HAP-1 (cell line): ENCODE data around the gene GLYAT.
"Not testable (repeated sequence)": the region's sequence is repeated elsewhere in the genome, so short reads cannot be mapped to it uniquely, and the experiment has no call there.

Source experiments
- DNase-seq, 2 experiments: peaks; one replicate each; pipeline ENCODE4 v3.0.0-alpha.2; 2016 to 2020; ENCODE audit warnings: low spot score in 2 of 2
- H3K27me3 ChIP-seq: fragments of 250-450 bp; sonication (Bioruptor Pico); 2 replicates; pipeline ENCODE4 v1.5.1; 2020; ENCODE audit warnings: low read depth, mild to moderate bottlenecking, moderate library complexity
- H3K36me3 ChIP-seq: fragments of 250-450 bp; sonication (Bioruptor Pico); replicated peaks from 2 replicates; pipeline ENCODE4 v1.5.1; 2020; ENCODE audit warnings: mild to moderate bottlenecking
- H3K4me1 ChIP-seq: fragments of 250-450 bp; sonication (Bioruptor Pico); 2 replicates; pipeline ENCODE4 v1.5.1; 2020; ENCODE audit warnings: mild to moderate bottlenecking
- H3K4me3 ChIP-seq: fragments of 250-450 bp; sonication (Bioruptor Pico); 2 replicates; pipeline ENCODE4 v1.5.1; 2020; ENCODE audit warnings: mild to moderate bottlenecking, moderate library complexity
- H3K9me3 ChIP-seq: fragments of 250-450 bp; sonication (Bioruptor Pico); 2 replicates; pipeline ENCODE4 v1.5.1; 2020; ENCODE audit warnings: mild to moderate bottlenecking, moderate library complexity
- in situ Hi-C: fragments of 300-500 bp; cut with MboI; formaldehyde crosslinking; loops from 3 replicates; pipeline ENCODE4 v1.14.3; 2020; ENCODE audit warnings: low sequenced_read_pairs, inconsistent platforms, mixed read lengths

GLYAT gene

GRCh38 chr11:58682660-58683059 lies 49.1 kb downstream of the GLYAT start:
- H3K4me1 ChIP-seq, DNase-seq, H3K36me3 ChIP-seq, in situ Hi-C loops, H3K9me3 ChIP-seq, H3K27me3 ChIP-seq, H3K4me3 ChIP-seq: not testable (repeated sequence)

- H3K4me3 ChIP-seq, DNase-seq, H3K27me3 ChIP-seq, H3K36me3 ChIP-seq, H3K4me1 ChIP-seq, H3K9me3 ChIP-seq: not testable (repeated sequence)
- in situ Hi-C loops, result loop anchor here (10.0 kb wide), 2 partner anchors 107 to 227 kb away; no protein-coding TSS in a partner anchor
Measured at GRCh38 chr11:58677536-58677935, 54.2 kb downstream of the GLYAT start.

GRCh38 chr11:58676563-58677135 lies 55.1 kb downstream of the GLYAT start:
- Histone ChIP-seq H3K4me1 (no peaks in the 10 kb centered on the region), H3K9me3 (no peaks in the 10 kb centered on the region), H3K27me3 (no peaks in the 10 kb centered on the region), H3K4me3 (no peak overlapping the region), H3K36me3 (no peaks in the 10 kb centered on the region)
- DNase-seq, result no peak
- in situ Hi-C loops, result loop anchor here (10.0 kb wide), 2 partner anchors 108 to 228 kb away; no protein-coding TSS in a partner anchor

GRCh38 chr11:58675334-58676155 lies 56.2 kb downstream of the GLYAT start:
- Histone ChIP-seq H3K36me3 (no peaks in the 10 kb centered on the region), H3K4me3 (no peak overlapping the region), H3K4me1 (no peaks in the 10 kb centered on the region), H3K27me3 (no peaks in the 10 kb centered on the region), H3K9me3 (no peaks in the 10 kb centered on the region)
- peak; percentile 7 to 83 for DNase-seq
- in situ Hi-C loops, result loop anchor here (10.0 kb wide), 2 partner anchors 109 to 229 kb away; no protein-coding TSS in a partner anchor

GRCh38 chr11:58674609-58675008 lies 57.1 kb downstream of the GLYAT start:
- Histone ChIP-seq H3K9me3 (no peaks in the 10 kb centered on the region), H3K27me3 (no peaks in the 10 kb centered on the region), H3K4me1 (no peaks in the 10 kb centered on the region), H3K36me3 (no peaks in the 10 kb centered on the region), H3K4me3 (no peak overlapping the region)
- DNase-seq, result no peak
- in situ Hi-C loops, result loop anchor here (10.0 kb wide), 2 partner anchors 110 to 230 kb away; no protein-coding TSS in a partner anchor

- no peaks in the 10 kb centered on the region for H3K27me3 ChIP-seq
- H3K36me3 ChIP-seq, result no peaks in the 10 kb centered on the region
- in situ Hi-C loops, result loop anchor here (10.0 kb wide), 2 partner anchors 113 to 233 kb away; no protein-coding TSS in a partner anchor
- no peaks in the 10 kb centered on the region for H3K4me1 ChIP-seq
- no peak overlapping the region for H3K4me3 ChIP-seq
- no peak for DNase-seq
- H3K9me3 ChIP-seq, result no peaks in the 10 kb centered on the region
Measured at GRCh38 chr11:58671983-58672633, 59.6 kb downstream of the GLYAT start.

- H3K9me3 ChIP-seq, result no peaks in the 10 kb centered on the region
- H3K4me1 ChIP-seq, result no peaks in the 10 kb centered on the region
- H3K27me3 ChIP-seq, result no peaks in the 10 kb centered on the region
- in situ Hi-C loops, result no loop called here
- no peaks in the 10 kb centered on the region for H3K36me3 ChIP-seq
- no peak for DNase-seq
- no peak overlapping the region for H3K4me3 ChIP-seq
Measured at GRCh38 chr11:58659910-58660570, 71.7 kb downstream of the GLYAT start.

GRCh38 chr11:58659404-58659803 lies 72.3 kb downstream of the GLYAT start:
- Histone ChIP-seq H3K9me3 (no peaks in the 10 kb centered on the region), H3K27me3 (no peaks in the 10 kb centered on the region), H3K4me1 (no peaks in the 10 kb centered on the region), H3K36me3 (no peaks in the 10 kb centered on the region), H3K4me3 (no peak overlapping the region)
- in situ Hi-C loops, result no loop called here
- no peak for DNase-seq
